ENCODE measurements around the gene IL36RN.
"Not testable (repeated sequence)": the region's sequence is repeated elsewhere in the genome, so short reads cannot be mapped to it uniquely, and the experiment has no call there.

GRCh38 chr2:113096306-113096705 lies 37.3 kb downstream of the IL36RN start:
- not testable (repeated sequence) for TF ChIP-seq EZH2 (IDR thresholded peaks at IDR 0.05; ENCODE audit: insufficient read depth, low read length)
- TF ChIP-seq, protein P1, sequence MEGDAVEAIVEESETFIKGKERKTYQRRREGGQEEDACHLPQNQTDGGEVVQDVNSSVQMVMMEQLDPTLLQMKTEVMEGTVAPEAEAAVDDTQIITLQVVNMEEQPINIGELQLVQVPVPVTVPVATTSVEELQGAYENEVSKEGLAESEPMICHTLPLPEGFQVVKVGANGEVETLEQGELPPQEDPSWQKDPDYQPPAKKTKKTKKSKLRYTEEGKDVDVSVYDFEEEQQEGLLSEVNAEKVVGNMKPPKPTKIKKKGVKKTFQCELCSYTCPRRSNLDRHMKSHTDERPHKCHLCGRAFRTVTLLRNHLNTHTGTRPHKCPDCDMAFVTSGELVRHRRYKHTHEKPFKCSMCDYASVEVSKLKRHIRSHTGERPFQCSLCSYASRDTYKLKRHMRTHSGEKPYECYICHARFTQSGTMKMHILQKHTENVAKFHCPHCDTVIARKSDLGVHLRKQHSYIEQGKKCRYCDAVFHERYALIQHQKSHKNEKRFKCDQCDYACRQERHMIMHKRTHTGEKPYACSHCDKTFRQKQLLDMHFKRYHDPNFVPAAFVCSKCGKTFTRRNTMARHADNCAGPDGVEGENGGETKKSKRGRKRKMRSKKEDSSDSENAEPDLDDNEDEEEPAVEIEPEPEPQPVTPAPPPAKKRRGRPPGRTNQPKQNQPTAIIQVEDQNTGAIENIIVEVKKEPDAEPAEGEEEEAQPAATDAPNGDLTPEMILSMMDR (IDR thresholded peaks at IDR 0.05; ENCODE audit: insufficient read depth, low read depth, low read length), result not testable (repeated sequence)
